Measurements from ENCODE around the gene COMTD1. TPM values are rescaled to one million over a fixed set of nuclear protein-coding genes. Genes with fewer than 3 reads are reported as not detected.

The COMTD1 gene
- total and polyA plus RNA-seq, 2 of the 4 experiments (the other 2 are of a cell fraction), result 1.6 to 6.4 TPM

DNA sequence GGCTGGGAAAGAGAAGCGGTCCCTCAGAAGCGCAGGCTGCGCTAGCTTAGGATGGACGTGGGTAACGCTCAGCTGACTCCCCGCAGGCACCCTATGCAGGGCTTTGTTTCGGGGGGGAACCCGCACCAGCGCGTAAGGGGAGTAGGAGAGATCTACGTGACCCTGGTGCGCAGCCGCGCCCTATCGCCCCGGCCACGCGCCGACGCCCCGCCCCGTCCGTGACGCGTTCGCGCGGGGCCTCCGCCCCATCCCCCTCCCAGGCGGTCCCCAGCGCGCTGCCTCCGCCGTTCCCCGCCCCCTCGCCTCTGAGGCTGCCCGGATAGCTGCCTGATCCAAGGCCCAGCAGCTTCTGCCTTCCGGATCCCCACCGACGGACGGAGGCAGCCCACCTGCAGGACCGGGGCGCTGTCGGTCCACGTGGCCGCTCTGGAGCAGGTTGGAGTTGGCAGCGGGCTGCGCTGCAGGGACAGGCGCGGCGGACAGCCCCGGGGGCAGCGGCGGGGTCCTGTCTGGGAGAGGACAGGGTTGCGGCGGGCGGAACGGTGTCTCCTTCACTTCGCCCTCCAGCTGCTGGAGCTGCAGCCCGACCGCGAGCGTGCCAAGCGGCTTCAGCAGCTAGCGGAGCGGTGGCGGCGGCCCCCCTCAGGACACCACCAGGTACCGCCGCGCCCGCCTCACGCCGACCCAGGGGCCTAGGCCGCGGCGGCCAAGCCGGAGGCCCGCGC is 25.3 kb downstream of the COMTD1 start, which contains the start of gene VDAC2 (continued):
- no peak for TF ChIP-seq RCOR1 (IDR thresholded peaks at IDR 0.05; ENCODE audit: insufficient replicate concordance, low read length)
- TF ChIP-seq CEBPB (IDR thresholded peaks at IDR 0.05; ENCODE audit: low read depth, low read length), result no peak
- TF ChIP-seq RAD21 (IDR thresholded peaks at IDR 0.05; ENCODE audit: low read length), result no peak
- TF ChIP-seq SMC3 (IDR thresholded peaks at IDR 0.05; ENCODE audit: low read depth, low read length), result no peak
- 0 out of 2 replicates have a peak, but pooled peaks have one; percentile 8 for TF ChIP-seq FOS (IDR thresholded peaks at IDR 0.05; ENCODE audit: low read depth, low read length)
- TF ChIP-seq MXI1 (IDR thresholded peaks at IDR 0.05; ENCODE audit: borderline replicate concordance, low read depth, low read length), result peak; percentile 13; the same call in 1 of the 2 replicates
- TF ChIP-seq, protein P1, sequence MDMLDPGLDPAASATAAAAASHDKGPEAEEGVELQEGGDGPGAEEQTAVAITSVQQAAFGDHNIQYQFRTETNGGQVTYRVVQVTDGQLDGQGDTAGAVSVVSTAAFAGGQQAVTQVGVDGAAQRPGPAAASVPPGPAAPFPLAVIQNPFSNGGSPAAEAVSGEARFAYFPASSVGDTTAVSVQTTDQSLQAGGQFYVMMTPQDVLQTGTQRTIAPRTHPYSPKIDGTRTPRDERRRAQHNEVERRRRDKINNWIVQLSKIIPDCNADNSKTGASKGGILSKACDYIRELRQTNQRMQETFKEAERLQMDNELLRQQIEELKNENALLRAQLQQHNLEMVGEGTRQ (IDR thresholded peaks at IDR 0.05; ENCODE audit: low read depth, low read length), result peak; percentile 52

Data from IMR-90 (cell line).